ENCODE measurements around the gene DENND1B.

DENND1B gene

DNA sequence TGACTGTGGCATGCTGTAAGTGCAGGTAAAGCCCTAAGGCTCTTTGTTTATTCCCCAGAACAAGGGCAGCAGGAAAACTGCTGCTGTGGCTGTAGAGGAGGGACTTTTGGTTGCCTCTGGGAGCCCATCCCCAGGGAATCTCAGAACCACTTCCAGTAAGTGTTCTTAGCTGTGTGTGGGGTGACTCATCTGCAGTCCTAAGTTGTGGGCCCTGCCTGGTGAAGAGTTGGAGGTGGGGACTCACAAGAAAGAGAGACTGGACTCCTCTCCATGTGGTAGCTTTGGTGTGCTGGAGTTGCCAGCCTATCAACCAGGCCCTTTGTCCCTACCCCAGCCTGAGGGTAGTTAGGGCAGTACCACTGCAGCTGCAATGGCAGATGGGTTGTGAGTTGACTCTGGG lies 24.0 kb upstream of the DENND1B start:
- Histone ChIP-seq H3K27me3 (no peaks in the 10 kb centered on the region), H3K4me3 (ENCODE audit: low read depth, low read length) (no peak overlapping the region), H3K36me3 (no peaks in the 10 kb centered on the region), H3K9me3 (no peaks in the 10 kb centered on the region; the same call in 1 of the 2 replicates), H3K4me1 (no peaks in the 10 kb centered on the region)
- DNase-seq, result peak; percentile 39
- TF ChIP-seq, protein P1, sequence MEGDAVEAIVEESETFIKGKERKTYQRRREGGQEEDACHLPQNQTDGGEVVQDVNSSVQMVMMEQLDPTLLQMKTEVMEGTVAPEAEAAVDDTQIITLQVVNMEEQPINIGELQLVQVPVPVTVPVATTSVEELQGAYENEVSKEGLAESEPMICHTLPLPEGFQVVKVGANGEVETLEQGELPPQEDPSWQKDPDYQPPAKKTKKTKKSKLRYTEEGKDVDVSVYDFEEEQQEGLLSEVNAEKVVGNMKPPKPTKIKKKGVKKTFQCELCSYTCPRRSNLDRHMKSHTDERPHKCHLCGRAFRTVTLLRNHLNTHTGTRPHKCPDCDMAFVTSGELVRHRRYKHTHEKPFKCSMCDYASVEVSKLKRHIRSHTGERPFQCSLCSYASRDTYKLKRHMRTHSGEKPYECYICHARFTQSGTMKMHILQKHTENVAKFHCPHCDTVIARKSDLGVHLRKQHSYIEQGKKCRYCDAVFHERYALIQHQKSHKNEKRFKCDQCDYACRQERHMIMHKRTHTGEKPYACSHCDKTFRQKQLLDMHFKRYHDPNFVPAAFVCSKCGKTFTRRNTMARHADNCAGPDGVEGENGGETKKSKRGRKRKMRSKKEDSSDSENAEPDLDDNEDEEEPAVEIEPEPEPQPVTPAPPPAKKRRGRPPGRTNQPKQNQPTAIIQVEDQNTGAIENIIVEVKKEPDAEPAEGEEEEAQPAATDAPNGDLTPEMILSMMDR (IDR thresholded peaks at IDR 0.05; ENCODE audit: low read depth, low read length), result no peak

DNA sequence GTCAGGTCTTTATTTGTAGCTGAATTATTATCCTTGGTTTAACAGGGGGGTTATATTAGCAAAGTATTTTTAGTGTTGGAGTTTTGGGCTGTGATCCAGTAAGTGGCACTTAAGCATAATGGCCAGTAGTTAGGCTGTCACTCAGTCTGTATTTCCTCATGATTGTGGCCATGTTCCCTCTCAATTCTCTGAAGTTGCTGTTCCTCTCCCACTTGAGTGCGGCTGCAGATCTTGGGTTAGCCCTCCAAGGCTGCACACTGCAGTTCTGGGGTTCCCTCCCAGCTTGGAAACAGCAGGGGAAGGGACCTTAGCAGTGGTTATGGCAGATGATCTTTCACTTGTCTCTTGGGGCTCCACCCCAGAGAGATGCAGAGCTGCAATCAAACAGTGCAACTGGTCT lies 23.2 kb upstream of the DENND1B start:
- Histone ChIP-seq H3K4me3 (ENCODE audit: low read depth, low read length) (no peak overlapping the region), H3K4me1 (no peaks in the 10 kb centered on the region), H3K36me3 (no peaks in the 10 kb centered on the region), H3K27me3 (no peaks in the 10 kb centered on the region), H3K9me3 (no peaks in the 10 kb centered on the region; the same call in 1 of the 2 replicates)
- TF ChIP-seq, protein P1 (IDR thresholded peaks at IDR 0.05; ENCODE audit: low read depth, low read length), result no peak
- DNase-seq, result no peak

DNA sequence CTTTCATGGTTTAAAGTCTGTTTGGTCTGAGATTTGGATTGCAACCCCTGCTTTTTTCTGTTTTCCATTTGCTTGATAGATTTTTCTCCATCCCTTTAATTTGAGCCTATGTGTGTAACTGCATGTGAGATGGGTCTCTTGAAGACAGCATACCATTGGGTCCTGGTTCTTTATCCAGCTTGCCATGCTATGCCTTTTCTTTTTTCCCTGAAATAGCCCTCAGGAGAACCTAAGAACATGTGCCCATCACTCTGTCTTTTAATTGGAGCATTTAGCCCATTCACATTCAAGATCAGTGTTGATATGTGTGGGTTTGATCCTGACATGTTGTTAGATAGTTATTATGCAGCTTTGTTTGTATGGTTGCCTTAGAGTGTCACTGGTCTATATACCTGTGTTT lies 21.7 kb upstream of the DENND1B start:
- TF ChIP-seq, protein P1 (IDR thresholded peaks at IDR 0.05; ENCODE audit: low read depth, low read length), result no peak
- no peak overlapping the region for H3K4me3 ChIP-seq (ENCODE audit: low read depth, low read length)
- no peaks in the 10 kb centered on the region for H3K36me3 ChIP-seq
- no peak for DNase-seq
- no peaks in the 10 kb centered on the region for H3K27me3 ChIP-seq
- H3K9me3 ChIP-seq, result no peaks in the 10 kb centered on the region; the same call in 1 of the 2 replicates
- H3K4me1 ChIP-seq, result no peaks in the 10 kb centered on the region

DNA sequence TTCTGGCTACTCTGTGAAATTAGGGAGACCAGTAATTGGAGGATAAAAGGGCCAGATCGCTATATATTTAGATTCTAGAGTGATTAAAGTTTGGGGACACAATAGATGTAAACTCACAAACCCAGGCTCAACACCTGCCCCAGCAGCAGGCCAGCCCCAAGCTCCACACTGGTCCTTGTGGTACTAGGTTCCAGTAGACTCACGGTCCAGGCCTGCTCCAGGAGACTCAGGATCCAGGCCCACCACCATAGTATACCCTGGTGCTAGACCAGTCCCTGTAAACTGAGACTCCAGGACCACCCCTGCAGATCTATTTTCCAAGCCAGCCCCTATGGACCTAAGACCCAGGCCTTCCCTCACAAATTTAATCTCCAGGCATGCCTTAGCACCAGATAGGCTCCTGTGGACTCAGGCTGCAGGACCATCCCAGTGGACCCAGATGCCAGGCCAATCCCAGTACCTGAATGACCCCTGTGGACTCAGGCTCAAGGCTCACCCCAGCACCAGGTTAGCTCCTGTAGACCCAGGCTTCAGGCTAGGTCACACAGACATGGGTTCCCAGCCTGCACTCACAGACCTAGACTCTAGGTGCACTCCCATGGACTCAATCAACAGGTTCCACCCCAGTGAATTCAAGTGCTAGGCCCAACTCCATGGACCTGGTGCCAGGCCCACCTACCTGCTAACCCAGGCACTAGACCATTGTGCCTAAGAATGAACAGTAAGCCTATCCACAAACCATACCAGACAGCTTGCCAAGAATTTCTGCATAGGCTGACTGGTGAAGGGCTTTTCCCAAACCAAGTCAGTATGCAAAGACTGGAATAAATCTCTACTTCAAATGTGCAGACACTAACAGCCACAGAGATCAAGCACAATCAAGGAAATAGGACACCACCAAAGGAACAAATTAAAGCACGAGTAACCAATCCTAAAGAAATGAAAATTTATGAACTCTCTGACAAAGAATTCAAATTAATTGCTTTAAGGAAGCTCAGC lies 13.8 kb upstream of the DENND1B start:
- no peaks in the 10 kb centered on the region for H3K4me1 ChIP-seq
- no peak overlapping the region for H3K4me3 ChIP-seq (ENCODE audit: low read depth, low read length)
- TF ChIP-seq, protein P1 (IDR thresholded peaks at IDR 0.05; ENCODE audit: low read depth, low read length), result no peak
- H3K9me3 ChIP-seq, result no peaks in the 10 kb centered on the region
- H3K27me3 ChIP-seq, result no peaks in the 10 kb centered on the region
- no peaks in the 10 kb centered on the region for H3K36me3 ChIP-seq
- no peak for DNase-seq

DNA sequence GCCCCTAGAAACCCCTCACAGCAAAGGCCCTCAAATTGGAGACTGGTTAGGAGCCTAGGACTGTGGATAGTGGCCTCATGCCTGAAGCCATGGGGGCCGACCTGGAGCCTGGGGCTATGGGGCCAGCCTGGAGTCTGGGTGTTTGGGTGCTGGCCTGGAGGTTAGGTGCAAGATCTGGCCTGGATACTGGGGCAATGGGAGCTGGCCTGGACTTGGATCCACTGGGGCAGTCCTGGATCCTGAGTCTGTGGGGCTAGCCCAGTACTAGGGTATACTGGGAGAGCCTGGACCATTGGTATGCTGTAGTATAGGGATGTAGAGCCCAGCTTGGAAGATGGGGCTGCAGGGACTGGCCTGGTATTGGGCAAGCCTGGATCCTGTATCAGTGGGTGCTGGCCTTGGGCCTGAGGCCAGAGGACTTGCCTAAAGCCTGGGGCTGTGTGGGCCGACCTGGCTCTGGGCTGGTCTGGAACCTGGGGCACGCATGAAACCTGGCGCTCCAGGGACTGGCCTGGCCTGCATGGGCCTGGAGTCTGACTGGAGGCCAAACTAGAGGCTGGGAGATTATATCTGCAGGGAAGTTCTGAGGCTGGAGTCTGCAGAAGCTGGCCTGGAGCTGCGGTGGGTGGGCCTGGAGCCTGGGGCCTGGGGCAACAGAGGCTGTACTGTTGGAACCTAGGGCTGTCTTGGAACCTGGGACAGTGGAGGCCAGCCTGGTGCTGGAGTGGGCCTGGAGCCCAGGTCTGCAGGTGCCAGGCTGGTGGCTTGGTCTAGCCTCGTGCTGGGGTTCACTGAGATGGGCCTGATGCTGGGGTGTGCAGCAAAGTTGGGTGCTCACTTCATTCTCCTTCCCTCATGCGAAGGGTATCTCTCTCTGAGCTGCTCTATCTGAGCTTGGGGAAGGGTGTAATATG lies 12.6 kb upstream of the DENND1B start:
- Histone ChIP-seq H3K36me3 (no peaks in the 10 kb centered on the region), H3K9me3 (no peaks in the 10 kb centered on the region), H3K4me3 (ENCODE audit: low read depth, low read length) (no peak overlapping the region), H3K4me1 (no peaks in the 10 kb centered on the region), H3K27me3 (no peaks in the 10 kb centered on the region)
- TF ChIP-seq, protein P1 (IDR thresholded peaks at IDR 0.05; ENCODE audit: low read depth, low read length), result no peak
- no peak for DNase-seq
